ENCODE results near the gene PDE6A.

The PDE6A gene

GRCh38 chr5:149827546-149827945 lies 117.0 kb downstream of the PDE6A start:
- no peak overlapping the region for H3K4me3 ChIP-seq (ENCODE audit: low read depth, low read length)
- no peak for DNase-seq (ENCODE audit: low read depth)
- TF ChIP-seq, protein P1, sequence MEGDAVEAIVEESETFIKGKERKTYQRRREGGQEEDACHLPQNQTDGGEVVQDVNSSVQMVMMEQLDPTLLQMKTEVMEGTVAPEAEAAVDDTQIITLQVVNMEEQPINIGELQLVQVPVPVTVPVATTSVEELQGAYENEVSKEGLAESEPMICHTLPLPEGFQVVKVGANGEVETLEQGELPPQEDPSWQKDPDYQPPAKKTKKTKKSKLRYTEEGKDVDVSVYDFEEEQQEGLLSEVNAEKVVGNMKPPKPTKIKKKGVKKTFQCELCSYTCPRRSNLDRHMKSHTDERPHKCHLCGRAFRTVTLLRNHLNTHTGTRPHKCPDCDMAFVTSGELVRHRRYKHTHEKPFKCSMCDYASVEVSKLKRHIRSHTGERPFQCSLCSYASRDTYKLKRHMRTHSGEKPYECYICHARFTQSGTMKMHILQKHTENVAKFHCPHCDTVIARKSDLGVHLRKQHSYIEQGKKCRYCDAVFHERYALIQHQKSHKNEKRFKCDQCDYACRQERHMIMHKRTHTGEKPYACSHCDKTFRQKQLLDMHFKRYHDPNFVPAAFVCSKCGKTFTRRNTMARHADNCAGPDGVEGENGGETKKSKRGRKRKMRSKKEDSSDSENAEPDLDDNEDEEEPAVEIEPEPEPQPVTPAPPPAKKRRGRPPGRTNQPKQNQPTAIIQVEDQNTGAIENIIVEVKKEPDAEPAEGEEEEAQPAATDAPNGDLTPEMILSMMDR (IDR thresholded peaks at IDR 0.05; ENCODE audit: insufficient read depth, low read depth, low read length, missing control alignments): no peak

DNA sequence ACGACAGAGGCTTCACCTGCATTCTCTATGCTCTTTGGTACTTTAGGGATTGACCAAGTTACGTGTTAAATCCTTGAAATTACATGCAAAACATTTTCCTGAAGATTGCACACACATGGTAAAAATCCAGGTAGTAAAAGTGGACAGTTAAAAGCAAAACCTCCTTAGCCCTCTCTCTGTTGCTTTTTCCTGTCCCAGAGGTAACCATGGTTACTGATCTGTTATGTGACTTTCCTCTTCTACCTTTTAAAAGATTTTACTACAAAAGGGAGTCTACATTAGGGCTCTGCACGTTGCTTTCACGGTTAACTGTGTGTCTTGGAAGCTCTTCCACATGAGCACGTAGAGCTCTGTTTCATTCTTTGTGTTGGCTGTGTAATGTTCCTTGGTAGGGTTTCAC lies 117.5 kb downstream of the PDE6A start:
- H3K4me3 ChIP-seq (ENCODE audit: low read depth, low read length): no peak overlapping the region
- TF ChIP-seq, protein P1 (IDR thresholded peaks at IDR 0.05; ENCODE audit: insufficient read depth, low read depth, low read length, missing control alignments): no peak
- DNase-seq (ENCODE audit: low read depth): no peak

DNA sequence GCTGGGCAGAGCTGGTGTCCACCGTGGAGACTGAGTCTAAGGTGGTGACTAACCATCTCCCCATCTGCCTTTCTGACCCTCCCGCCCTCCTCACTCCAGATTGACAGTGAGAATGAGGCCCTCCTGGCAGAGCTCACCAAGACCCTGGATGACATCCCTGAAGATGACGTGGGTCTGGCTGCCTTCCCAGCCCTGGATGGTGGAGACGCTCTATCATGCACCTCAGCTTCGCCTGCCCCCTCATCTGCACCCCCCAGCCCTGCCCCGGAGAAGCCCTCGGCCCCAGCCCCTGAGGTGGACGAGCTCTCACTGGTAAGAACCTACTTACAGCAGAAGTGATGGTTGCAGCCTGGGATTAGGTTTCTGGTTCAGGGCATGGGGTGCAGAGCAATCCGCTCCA lies 118.0 kb downstream of the PDE6A start:
- no peak for DNase-seq (ENCODE audit: low read depth)
- TF ChIP-seq, protein P1 (IDR thresholded peaks at IDR 0.05; ENCODE audit: insufficient read depth, low read depth, low read length, missing control alignments): no peak
- H3K4me3 ChIP-seq (ENCODE audit: low read depth, low read length): no peak overlapping the region

- H3K4me3 ChIP-seq (ENCODE audit: low read depth, low read length): no peak overlapping the region
- no peak for DNase-seq (ENCODE audit: low read depth)
- TF ChIP-seq, protein P1 (IDR thresholded peaks at IDR 0.05; ENCODE audit: insufficient read depth, low read depth, low read length, missing control alignments): no peak
Observed at GRCh38 chr5:149824846-149825245, 119.7 kb downstream of the PDE6A start.

DNA sequence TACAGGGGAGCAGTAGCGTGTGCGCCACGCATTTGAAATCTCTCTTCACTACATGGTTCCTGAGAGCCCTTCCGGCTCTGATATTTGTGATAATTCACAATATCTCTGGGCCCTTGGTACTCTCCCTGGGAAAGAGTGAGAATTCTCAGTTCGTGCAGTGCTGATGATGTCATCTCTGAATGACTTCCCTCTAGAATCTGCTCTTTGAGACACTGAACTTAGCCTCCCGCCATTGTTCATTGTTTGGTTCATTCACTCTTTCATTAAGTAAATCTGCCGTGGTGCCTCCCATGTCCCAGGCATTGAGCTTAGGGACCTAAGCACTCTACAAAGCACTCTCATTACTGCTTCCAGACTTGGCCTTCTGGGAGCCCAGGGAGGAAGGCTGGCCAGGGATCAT lies 120.5 kb downstream of the PDE6A start:
- DNase-seq (ENCODE audit: low read depth): no peak
- no peak overlapping the region for H3K4me3 ChIP-seq (ENCODE audit: low read depth, low read length)
- TF ChIP-seq, protein P1 (IDR thresholded peaks at IDR 0.05; ENCODE audit: insufficient read depth, low read depth, low read length, missing control alignments): no peak

GRCh38 chr5:149823375-149823774 lies 121.2 kb downstream of the PDE6A start:
- TF ChIP-seq, protein P1 (IDR thresholded peaks at IDR 0.05; ENCODE audit: insufficient read depth, low read depth, low read length, missing control alignments): no peak
- H3K4me3 ChIP-seq (ENCODE audit: low read depth, low read length): no peak overlapping the region
- no peak for DNase-seq (ENCODE audit: low read depth)

DNA sequence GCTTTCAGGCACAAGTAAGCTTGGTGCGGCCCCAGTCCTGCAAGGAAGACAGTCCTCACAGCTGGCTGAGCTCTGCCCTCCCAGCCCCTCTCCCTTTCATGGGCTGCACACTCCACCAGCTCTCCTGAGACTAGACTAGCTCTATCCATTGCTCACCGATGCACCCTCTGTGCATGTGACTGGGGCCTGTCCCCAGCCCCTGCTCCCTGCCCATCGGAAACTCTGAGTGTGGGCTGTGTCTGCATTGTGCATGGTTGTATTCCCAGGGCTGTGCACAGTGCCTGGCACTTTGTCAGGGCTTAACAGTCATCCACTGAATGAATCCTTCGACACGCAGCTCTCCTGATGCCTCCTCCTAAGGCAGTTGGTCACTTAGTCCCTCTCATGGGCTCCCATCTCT lies 122.3 kb downstream of the PDE6A start:
- DNase-seq (ENCODE audit: low read depth): no peak
- TF ChIP-seq, protein P1 (IDR thresholded peaks at IDR 0.05; ENCODE audit: insufficient read depth, low read depth, low read length, missing control alignments): no peak
- no peak overlapping the region for H3K4me3 ChIP-seq (ENCODE audit: low read depth, low read length)
